Middle frontal gyrus (tissue), 1 donor: ENCODE data around the gene GARS1.
"Not testable (repeated sequence)": the region's sequence is repeated elsewhere in the genome, so short reads cannot be mapped to it uniquely, and the experiment has no call there.

Source experiments
- DNase-seq: peaks from one replicate; pipeline ENCODE4 v3.0.0-alpha.2; 2015; ENCODE audit warnings: low spot score; ENCODE audit errors: extremely low spot score

GARS1 gene

GRCh38 chr7:30594540-30595435 is at the start of gene GARS1:
Gene GARS1, plus strand, starts transcription at chr7:30594878. Its CDS starts 44 bp downstream, at chr7:30594922.
- DNase-seq, result peak; percentile 83

- DNase-seq, result no peak
Measured at GRCh38 chr7:30545791-30546555, 48.7 kb upstream of the GARS1 start.

GRCh38 chr7:30546596-30546995 is 48.1 kb upstream of the GARS1 start:
- no peak for DNase-seq

- DNase-seq, result peak; percentile 77
Measured at GRCh38 chr7:30548845-30549244, 45.8 kb upstream of the GARS1 start.

- no peak for DNase-seq
Measured at GRCh38 chr7:30549931-30550493, 44.7 kb upstream of the GARS1 start.

- DNase-seq, result no peak
Measured at GRCh38 chr7:30552330-30552729, 42.3 kb upstream of the GARS1 start.

GRCh38 chr7:30553141-30553540 is 41.5 kb upstream of the GARS1 start:
- DNase-seq, result no peak

- no peak for DNase-seq
Measured at GRCh38 chr7:30553546-30553945, 41.1 kb upstream of the GARS1 start.

- no peak for DNase-seq
Measured at GRCh38 chr7:30555525-30555924, 39.2 kb upstream of the GARS1 start.

- DNase-seq, result peak; percentile 65
Measured at GRCh38 chr7:30556840-30557239, 37.8 kb upstream of the GARS1 start.

GRCh38 chr7:30557245-30557644 is 37.4 kb upstream of the GARS1 start:
- DNase-seq, result no peak

- no peak for DNase-seq
Measured at GRCh38 chr7:30559611-30560010, 35.1 kb upstream of the GARS1 start.

- DNase-seq, result no peak
Measured at GRCh38 chr7:30561389-30561788, 33.3 kb upstream of the GARS1 start.

GRCh38 chr7:30562498-30562897 is 32.2 kb upstream of the GARS1 start:
- DNase-seq, result no peak

- DNase-seq, result no peak
Measured at GRCh38 chr7:30562909-30563308, 31.8 kb upstream of the GARS1 start.

GRCh38 chr7:30563326-30563942 is 31.2 kb upstream of the GARS1 start:
- no peak for DNase-seq

GRCh38 chr7:30564243-30564892 is 30.3 kb upstream of the GARS1 start:
- peak; percentile 88 for DNase-seq

GRCh38 chr7:30566596-30566995 is 28.1 kb upstream of the GARS1 start:
- no peak for DNase-seq

GRCh38 chr7:30567081-30567480 is 27.6 kb upstream of the GARS1 start:
- no peak for DNase-seq

GRCh38 chr7:30570238-30570637 is 24.4 kb upstream of the GARS1 start:
- not testable (repeated sequence) for DNase-seq

- no peak for DNase-seq
Measured at GRCh38 chr7:30572212-30572841, 22.4 kb upstream of the GARS1 start.
